Heart left ventricle (tissue), 13 donors: ENCODE data around the gene SPATC1L.

ENCODE experiments used
- CTCF ChIP-seq, 12 donors: fragments of 200-600 bp; sonication (generic) in 4 of 12; IDR thresholded peaks; one replicate each; pipeline versions ENCODE4 v1.5.0 to v1.8.0; 2018 to 2022; ENCODE audit warnings: antibody characterized with exemption in 12 of 12, mild to moderate bottlenecking in 5 of 12
- POLR2A ChIP-seq, 2 donors: fragments of 450-650 bp; IDR thresholded peaks; one replicate each; pipeline ENCODE4 v1.6.1; 2017; ENCODE audit warnings: antibody characterized with exemption in 2 of 2, mild to moderate bottlenecking in 2 of 2, moderate library complexity in 2 of 2
- donor health status: ischemic (EF 13 %, LVEDD 7.1; RV severe dilation, severe dysfunction).
- donor health status: DM: no; HTN: yes; CAD: no.
- donor health status: DM: no; HTN: no; CAD: no.
- donor health status: ischemic (EF 25% LVEDD 6.9; RV normal size, moderate dysfunction).
- donor health status: ischemic (EF 25% LVEDD 5.7; RV mildly dilated, moderate dysfunction).
- donor health status: ischemic (EF 35%, LVEDD 5.7; RV mildly dilated, moderate dysfunction).
- donor health status: nonischemic (EF 11% LVEDD 7.7; RV severe dilation, severe dysfunction).
- donor health status: DM: yes; HTN: yes; CAD: no.
- donor health status: PGD.
- donor health status: ischemic (EF 29% LVEDD 5.4; RV normal size, mild dysfunction).
- donor health status: nonischemic (EF 23%, LVEDD 6.1; RV moderate dilation, normal function).

GRCh38 chr21:46115441-46116188 is 68.6 kb downstream of the SPATC1L start:
- no peak for TF ChIP-seq CTCF (IDR thresholded peaks at IDR 0.05)
- no peak for TF ChIP-seq POLR2A (IDR thresholded peaks at IDR 0.05)
